Left lung (tissue), 10 donors: Measurements from ENCODE around the gene MIB2. TPM values are rescaled to one million over a fixed set of nuclear protein-coding genes. Genes with fewer than 3 reads are reported as not detected.
A peak's percentile ranks its signal among the peaks of the same experiment; 100 is the strongest.

Experiments used
- ATAC-seq: fragments of 200-7000 bp; cut with Tn5 transposase; one replicate; pipeline ENCODE4 v1.9.1; 2020; ENCODE audit warnings: moderate library complexity
- DNase-seq, 4 donors: peaks; one replicate each; pipeline ENCODE4 v3.0.0-alpha.2; 2013 to 2020
- H3K27ac ChIP-seq, 2 donors: fragments of 200-600 bp; sonication (generic) in 1 of 2; one replicate each; pipeline versions ENCODE4 v1.5.0 to v1.8.0; 2020 to 2021
- H3K27me3 ChIP-seq, 2 donors: fragments of 200-600 bp; sonication (generic) in 1 of 2; one replicate each; pipeline versions ENCODE4 v1.5.0 to v1.8.0; 2020 to 2021
- H3K36me3 ChIP-seq, 2 donors: fragments of 200-600 bp; sonication (generic) in 1 of 2; one replicate each; pipeline versions ENCODE4 v1.5.0 to v1.8.0; 2020 to 2021
- H3K4me1 ChIP-seq, 2 donors: fragments of 200-600 bp; one replicate each; pipeline ENCODE4 v1.8.0; 2021
- H3K4me3 ChIP-seq, 2 donors: fragments of 200-600 bp; sonication (generic) in 1 of 2; one replicate each; pipeline versions ENCODE4 v1.5.0 to v1.8.0; 2020 to 2021; ENCODE audit warnings: mild to moderate bottlenecking in 1 of 2
- H3K9me3 ChIP-seq, 2 donors: fragments of 200-600 bp; sonication (generic) in 1 of 2; one replicate each; pipeline versions ENCODE4 v1.5.0 to v1.8.0; 2020 to 2021
- CTCF ChIP-seq, 2 donors: fragments of 200-600 bp; sonication (generic) in 1 of 2; IDR thresholded peaks; one replicate each; pipeline versions ENCODE4 v1.5.0 to v1.8.0; 2021; ENCODE audit warnings: antibody characterized with exemption in 2 of 2
- intact Hi-C, 2 donors: fragments of 100-400 bp; cut with DNase I; formaldehyde crosslinking; loops; one replicate each; pipeline versions ENCODE4 v1.11.2 to v1.14.2; 2022
- polyA plus RNA-seq, 6 donors: library from polyadenylated mRNA; unstranded; fragments of 120-200 nt; gene quantifications; one replicate each; pipeline ENCODE4 v1.2.1, GENCODE V29; 2013; ENCODE audit not compliant: insufficient read length in 6 of 6
- total RNA-seq, 2 donors: library from RNA; stranded (reverse); fragmentation: NEBNext Ultra II Directional; extraction: Animal tissue kit (Norgen Biotek cat#: 25700); gene quantifications; one replicate each; pipeline ENCODE4 v1.2.1, GENCODE V29; 2021
- donor health status: DM: no; HTN: yes; CAD: no.
- donor health status: DM: no; HTN: no; CAD: no.

MIB2 gene
- total and polyA plus RNA-seq, 8 donors: 43.2 to 118 (median 61.4) TPM

- intact Hi-C loops: no loop called here
- DNase-seq: peak in 1 of 4 donors; percentile 39
Observed at GRCh38 chr1:1604374-1605033, 10.8 kb upstream of the MIB2 start.

GRCh38 chr1:1605034-1605591 lies 10.2 kb upstream of the MIB2 start:
- no peak for TF ChIP-seq CTCF (IDR thresholded peaks at IDR 0.05)
- peak in 2 of 4 donors; percentile 28 to 43 for DNase-seq
- intact Hi-C loops: no loop called here

More at GRCh38 chr1:1604374-1605033, 10.8 kb upstream of the MIB2 start:
- no peak overlapping the region for H3K4me3 ChIP-seq
- TF ChIP-seq CTCF (IDR thresholded peaks at IDR 0.05): no peak
- H3K36me3 ChIP-seq: no peaks in the 10 kb centered on the region
- peaks cover 0 to 37% of the 10 kb centered on the region in 2 donors for H3K27me3 ChIP-seq
- no peak overlapping the region for H3K27ac ChIP-seq
- ATAC-seq: no peak
- no peaks in the 10 kb centered on the region for H3K9me3 ChIP-seq
- H3K4me1 ChIP-seq: peaks cover 5 to 14% of the 10 kb centered on the region in 2 donors

GRCh38 chr1:1605724-1606123 lies 9.6 kb upstream of the MIB2 start:
- peak in 2 of 4 donors; percentile 30 to 61 for DNase-seq
- Histone ChIP-seq H3K9me3 (no peaks in the 10 kb centered on the region), H3K27ac (no peak overlapping the region), H3K4me1 (peaks cover 2 to 12% of the 10 kb centered on the region in 2 donors), H3K27me3 (peaks cover 0 to 29% of the 10 kb centered on the region in 2 donors), H3K36me3 (no peaks in the 10 kb centered on the region), H3K4me3 (no peak overlapping the region)
- no peak for TF ChIP-seq CTCF (IDR thresholded peaks at IDR 0.05)
- intact Hi-C loops: no loop called here
- no peak for ATAC-seq

More at GRCh38 chr1:1605034-1605591, 10.2 kb upstream of the MIB2 start:
- Histone ChIP-seq H3K4me3 (no peak overlapping the region), H3K27ac (no peak overlapping the region), H3K27me3 (peaks cover 0 to 35% of the 10 kb centered on the region in 2 donors), H3K4me1 (peaks cover 5 to 18% of the 10 kb centered on the region in 2 donors), H3K36me3 (no peaks in the 10 kb centered on the region), H3K9me3 (no peaks in the 10 kb centered on the region)
- ATAC-seq: no peak

GRCh38 chr1:1606232-1606631 lies 9.1 kb upstream of the MIB2 start:
- H3K4me1 ChIP-seq: peaks cover 4 to 13% of the 10 kb centered on the region in 2 donors
- ATAC-seq (no peak), DNase-seq (peak in 2 of 4 donors; percentile 30 to 49)
- no peak overlapping the region for H3K4me3 ChIP-seq
- no peaks in the 10 kb centered on the region for H3K36me3 ChIP-seq
- no peak overlapping the region for H3K27ac ChIP-seq
- peaks cover 0 to 24% of the 10 kb centered on the region in 2 donors for H3K27me3 ChIP-seq
- H3K9me3 ChIP-seq: no peaks in the 10 kb centered on the region
- intact Hi-C loops: no loop called here
- no peak for TF ChIP-seq CTCF (IDR thresholded peaks at IDR 0.05)

GRCh38 chr1:1609822-1610485 lies 5.3 kb upstream of the MIB2 start:
- ATAC-seq (no peak), DNase-seq (peak in 2 of 4 donors; percentile 10 to 30)
- no peak for TF ChIP-seq CTCF (IDR thresholded peaks at IDR 0.05)
- H3K4me1 ChIP-seq: peaks cover 20 to 37% of the 10 kb centered on the region in 2 donors
- peak overlapping the region; percentile 68 to 85 for H3K27ac ChIP-seq
- no peak overlapping the region for H3K4me3 ChIP-seq
- H3K36me3 ChIP-seq: no peaks in the 10 kb centered on the region
- intact Hi-C loops: no loop called here
- H3K27me3 ChIP-seq: no peaks in the 10 kb centered on the region
- no peaks in the 10 kb centered on the region for H3K9me3 ChIP-seq
